RKO (cell line): ENCODE results near the gene VTI1A.

Experiments used
- DNase-seq: peaks from one replicate; pipeline ENCODE4 v3.0.0-alpha.2; 2016; ENCODE audit warnings: low spot score

Gene VTI1A

GRCh38 chr10:112546474-112546873 lies 99.5 kb downstream of the VTI1A start:
- no peak for DNase-seq

GRCh38 chr10:112548535-112549276 lies 101.7 kb downstream of the VTI1A start:
- no peak for DNase-seq

- no peak for DNase-seq
Measured at GRCh38 chr10:112552593-112553110, 105.6 kb downstream of the VTI1A start.

- DNase-seq = no peak
Measured at GRCh38 chr10:112553315-112553714, 106.3 kb downstream of the VTI1A start.

- no peak for DNase-seq
Measured at GRCh38 chr10:112554263-112554662, 107.2 kb downstream of the VTI1A start.

- DNase-seq = no peak
Measured at GRCh38 chr10:112557197-112557596, 110.2 kb downstream of the VTI1A start.

GRCh38 chr10:112558476-112559142 lies 111.6 kb downstream of the VTI1A start:
- DNase-seq = no peak

- no peak for DNase-seq
Measured at GRCh38 chr10:112559349-112559748, 112.3 kb downstream of the VTI1A start.

- DNase-seq = no peak
Measured at GRCh38 chr10:112562122-112562521, 115.1 kb downstream of the VTI1A start.

- no peak for DNase-seq
Measured at GRCh38 chr10:112562809-112563663, 116.0 kb downstream of the VTI1A start.

GRCh38 chr10:112564337-112564736 lies 117.3 kb downstream of the VTI1A start:
- DNase-seq = no peak

- DNase-seq = peak; percentile 72
Measured at GRCh38 chr10:112565434-112566053, 118.5 kb downstream of the VTI1A start.

- no peak for DNase-seq
Measured at GRCh38 chr10:112570585-112570984, 123.6 kb downstream of the VTI1A start.

GRCh38 chr10:112579578-112579977 lies 132.6 kb downstream of the VTI1A start:
- no peak for DNase-seq

- DNase-seq = no peak
Measured at GRCh38 chr10:112580267-112580666, 133.3 kb downstream of the VTI1A start.

GRCh38 chr10:112581921-112582320 lies 134.9 kb downstream of the VTI1A start:
- no peak for DNase-seq

- DNase-seq = no peak
Measured at GRCh38 chr10:112583236-112583939, 136.4 kb downstream of the VTI1A start.

GRCh38 chr10:112584276-112584675 lies 137.3 kb downstream of the VTI1A start:
- no peak for DNase-seq

- no peak for DNase-seq
Measured at GRCh38 chr10:112585126-112585525, 138.1 kb downstream of the VTI1A start.

GRCh38 chr10:112585960-112586359 lies 138.9 kb downstream of the VTI1A start:
- DNase-seq = no peak

GRCh38 chr10:112587729-112588128 lies 140.7 kb downstream of the VTI1A start:
- no peak for DNase-seq
